Esophagus (tissue), 2 donors: ENCODE results near the gene SH3BP1. TPM values are rescaled to one million over a fixed set of nuclear protein-coding genes. Genes with fewer than 3 reads are reported as not detected.
"Not testable (repeated sequence)": the region's sequence is repeated elsewhere in the genome, so short reads cannot be mapped to it uniquely, and the experiment has no call there.

Source experiments
- H3K27ac ChIP-seq, 2 donors: one replicate each; pipeline ENCODE4 v1.5.1; 2013; ENCODE audit warnings: low read depth in 2 of 2, mild to moderate bottlenecking in 2 of 2, inconsistent platforms in 1 of 2, low read length in 1 of 2, moderate library complexity in 1 of 2
- H3K27me3 ChIP-seq, 2 donors: one replicate each; pipeline ENCODE4 v1.6.1; 2013; ENCODE audit warnings: low read length in 2 of 2, control low read depth in 1 of 2, mild to moderate bottlenecking in 1 of 2; ENCODE audit not compliant: insufficient read depth in 2 of 2, control insufficient read depth in 1 of 2
- H3K36me3 ChIP-seq, 2 donors: one replicate each; pipeline ENCODE4 v1.6.1; 2013; ENCODE audit warnings: low read length in 1 of 2; ENCODE audit not compliant: control insufficient read depth in 2 of 2, insufficient read depth in 2 of 2
- H3K4me1 ChIP-seq, 2 donors: one replicate each; pipeline ENCODE4 v1.6.1; 2013; ENCODE audit warnings: low read length in 1 of 2; ENCODE audit not compliant: control insufficient read depth in 2 of 2, insufficient read depth in 2 of 2
- H3K4me3 ChIP-seq, 2 donors: one replicate each; pipeline ENCODE4 v1.5.1; 2013; ENCODE audit warnings: low read length in 2 of 2, mild to moderate bottlenecking in 2 of 2, low read depth in 1 of 2, moderate library complexity in 1 of 2
- H3K9me3 ChIP-seq, 2 donors: one replicate each; pipeline ENCODE4 v1.6.1; 2013; ENCODE audit warnings: mild to moderate bottlenecking in 2 of 2, low read depth in 1 of 2, low read length in 1 of 2, moderate library complexity in 1 of 2; ENCODE audit not compliant: control insufficient read depth in 2 of 2, insufficient read depth in 1 of 2
- WGBS, 2 donors: extraction: QIAGEN DNeasy Blood & Tissue Kit; methylation state at CpG; one replicate each; pipeline ENCODE4 v1.1.7; 2013; 5-methylcytosine and 5-hydroxymethylcytosine counted together
- polyA plus RNA-seq, 2 donors: library from polyadenylated mRNA; stranded (reverse); fragments of 200-250 nt; gene quantifications; one replicate each; pipeline ENCODE4 v1.2.3, GENCODE V29; 2013
- donor health status: healthy with polysubstance abuse.
- donor health status: Bipolar disorder and iron deficiency.

SH3BP1 gene, protein sequence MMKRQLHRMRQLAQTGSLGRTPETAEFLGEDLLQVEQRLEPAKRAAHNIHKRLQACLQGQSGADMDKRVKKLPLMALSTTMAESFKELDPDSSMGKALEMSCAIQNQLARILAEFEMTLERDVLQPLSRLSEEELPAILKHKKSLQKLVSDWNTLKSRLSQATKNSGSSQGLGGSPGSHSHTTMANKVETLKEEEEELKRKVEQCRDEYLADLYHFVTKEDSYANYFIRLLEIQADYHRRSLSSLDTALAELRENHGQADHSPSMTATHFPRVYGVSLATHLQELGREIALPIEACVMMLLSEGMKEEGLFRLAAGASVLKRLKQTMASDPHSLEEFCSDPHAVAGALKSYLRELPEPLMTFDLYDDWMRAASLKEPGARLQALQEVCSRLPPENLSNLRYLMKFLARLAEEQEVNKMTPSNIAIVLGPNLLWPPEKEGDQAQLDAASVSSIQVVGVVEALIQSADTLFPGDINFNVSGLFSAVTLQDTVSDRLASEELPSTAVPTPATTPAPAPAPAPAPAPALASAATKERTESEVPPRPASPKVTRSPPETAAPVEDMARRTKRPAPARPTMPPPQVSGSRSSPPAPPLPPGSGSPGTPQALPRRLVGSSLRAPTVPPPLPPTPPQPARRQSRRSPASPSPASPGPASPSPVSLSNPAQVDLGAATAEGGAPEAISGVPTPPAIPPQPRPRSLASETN
- 10 to 100 TPM; 39.8 to 42.0 TPM for polyA plus RNA-seq

DNA sequence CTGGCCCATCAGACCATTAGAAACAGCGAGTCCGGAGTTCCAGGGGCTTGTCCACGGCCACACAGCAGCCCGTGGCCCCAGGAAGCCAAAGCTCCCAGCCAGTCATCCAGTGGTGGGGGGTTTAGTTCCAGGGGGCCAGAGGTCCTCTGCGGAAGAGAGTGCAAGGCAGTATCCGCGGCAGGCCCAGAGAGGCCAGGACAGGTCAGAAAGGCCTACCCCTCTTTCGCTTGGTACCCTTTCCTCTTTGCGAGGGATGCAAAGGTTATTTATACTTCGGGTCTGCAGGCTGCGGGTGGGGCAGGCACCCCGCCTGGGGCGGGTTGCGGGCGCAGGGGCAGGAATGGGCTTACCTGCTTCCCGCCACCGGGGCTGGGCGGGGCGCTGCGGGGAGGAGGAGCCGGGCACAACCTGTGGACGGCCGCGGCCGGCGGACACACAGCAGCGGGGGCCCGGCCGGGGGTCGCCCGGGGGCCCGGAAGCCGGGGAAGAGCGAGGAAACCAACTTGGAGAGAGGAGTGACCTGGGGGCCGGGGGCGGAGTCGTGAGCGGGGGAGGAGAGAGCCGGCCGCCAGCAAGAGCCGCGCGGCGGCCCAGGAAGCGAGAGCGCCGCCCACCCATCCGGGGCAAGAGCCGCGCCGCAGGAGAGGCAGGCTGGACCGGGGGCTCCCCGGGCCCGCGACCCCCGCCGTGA, at the start of gene SH3BP1:
Gene SH3BP1 (plus strand): TSS at position 600 of the 691 bp plus-strand sequence. CDS start 119 bp downstream, outside the sequence.
- H3K9me3 ChIP-seq: no peaks in the 10 kb centered on the region
- peak within 1 kb of the TSS; percentile 64 to 86 for H3K4me3 ChIP-seq
- WGBS, 2 donors: 4 to 8% methylated on average over 29 to 57 of the region's 57 CpGs
- H3K27me3 ChIP-seq: no peaks in the 10 kb centered on the region
- peaks cover 0 to 9% of the 10 kb centered on the region in 2 donors for H3K36me3 ChIP-seq
- peaks cover 0 to 33% of the 10 kb centered on the region in 2 donors for H3K4me1 ChIP-seq
- H3K27ac ChIP-seq: peak within 1 kb of the TSS; percentile 85 to 94

DNA sequence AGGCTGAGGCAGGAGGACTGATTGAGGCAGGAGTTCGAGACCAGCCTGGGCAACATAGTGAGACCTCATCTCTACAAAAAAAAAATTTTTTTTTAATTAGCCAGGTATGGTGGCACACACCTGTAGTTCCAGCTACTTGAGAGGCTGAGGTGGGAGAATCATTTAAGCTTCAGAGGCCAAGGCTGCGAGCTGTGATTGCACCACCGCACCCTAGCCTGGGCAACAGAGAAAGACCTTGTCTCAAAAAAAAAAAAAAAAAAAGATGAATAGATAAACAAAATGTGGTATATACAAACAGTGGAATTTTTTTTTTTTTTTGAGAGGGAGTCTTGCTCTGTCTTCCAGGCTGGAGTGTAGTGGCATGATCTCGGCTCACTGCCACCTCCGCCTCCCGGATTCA, 48.4 kb upstream of the SH3BP1 start:
- not testable (repeated sequence) for H3K4me3 ChIP-seq, H3K27ac ChIP-seq, H3K9me3 ChIP-seq, H3K36me3 ChIP-seq, H3K27me3 ChIP-seq
- peaks cover 0 to 11% of the 10 kb centered on the region in 2 donors for H3K4me1 ChIP-seq
- 82 to 86% methylated on average over 6 of the region's 6 CpGs for WGBS, 2 donors

DNA sequence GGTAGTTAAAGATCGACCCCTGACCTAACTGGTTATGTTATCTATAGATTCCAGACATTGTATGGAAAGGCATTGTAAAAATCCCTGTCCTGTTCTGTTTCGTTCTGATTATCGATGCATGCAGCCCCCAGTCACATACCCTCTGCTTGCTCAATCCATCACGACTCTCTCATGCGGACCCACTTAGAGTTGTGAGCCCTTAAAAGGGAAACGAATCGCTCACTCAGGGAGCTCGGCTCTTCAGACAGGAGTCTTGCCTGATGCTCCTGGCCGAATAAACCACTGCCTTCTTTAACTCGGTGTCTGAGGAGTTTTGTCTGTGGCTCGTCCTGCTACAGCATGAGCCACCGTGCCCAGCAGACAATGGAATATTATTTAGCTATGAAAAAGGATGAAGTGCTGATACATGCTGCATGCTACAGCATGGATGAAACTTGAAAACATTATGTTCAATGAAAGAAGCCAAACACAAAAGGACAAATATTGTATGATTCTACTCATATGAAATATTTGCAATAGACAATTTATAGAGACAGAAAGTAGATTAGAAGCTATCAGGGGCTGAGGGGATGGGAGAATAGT, 47.6 kb upstream of the SH3BP1 start:
- H3K27ac ChIP-seq: no peak overlapping the region
- 85 to 86% methylated on average over 12 of the region's 12 CpGs for WGBS, 2 donors
- H3K4me1 ChIP-seq: peaks cover 0 to 11% of the 10 kb centered on the region in 2 donors
- H3K36me3 ChIP-seq: no peaks in the 10 kb centered on the region
- no peak overlapping the region for H3K4me3 ChIP-seq
- H3K9me3 ChIP-seq: no peaks in the 10 kb centered on the region
- no peaks in the 10 kb centered on the region for H3K27me3 ChIP-seq

DNA sequence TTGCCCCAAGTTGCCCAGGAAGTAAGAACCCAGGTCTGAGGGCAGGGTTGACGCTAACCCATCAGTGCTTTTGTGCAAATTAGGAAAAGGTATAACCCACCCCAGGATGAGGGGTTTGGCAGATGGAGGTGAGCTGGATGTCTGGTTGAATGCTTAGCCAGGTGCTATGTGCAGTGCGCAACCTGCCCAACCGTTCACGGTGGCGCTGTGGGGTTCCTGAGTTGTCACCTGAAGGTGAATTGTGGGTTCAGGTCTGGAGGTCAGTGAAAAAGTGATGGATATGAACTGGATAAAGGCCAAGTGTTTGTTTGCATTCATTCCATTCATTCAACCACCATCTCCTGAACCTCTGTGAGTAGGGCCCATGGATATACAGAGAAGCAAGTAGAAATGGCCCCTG, 45.2 kb upstream of the SH3BP1 start:
- peak overlapping the region in 1 of 2 donors; percentile 5 for H3K27ac ChIP-seq
- H3K4me3 ChIP-seq: no peak overlapping the region
- peaks cover 0 to 11% of the 10 kb centered on the region in 2 donors for H3K4me1 ChIP-seq
- 85 to 86% methylated on average over 5 of the region's 5 CpGs for WGBS, 2 donors
- H3K27me3 ChIP-seq: no peaks in the 10 kb centered on the region
- H3K36me3 ChIP-seq: no peaks in the 10 kb centered on the region
- no peaks in the 10 kb centered on the region for H3K9me3 ChIP-seq

DNA sequence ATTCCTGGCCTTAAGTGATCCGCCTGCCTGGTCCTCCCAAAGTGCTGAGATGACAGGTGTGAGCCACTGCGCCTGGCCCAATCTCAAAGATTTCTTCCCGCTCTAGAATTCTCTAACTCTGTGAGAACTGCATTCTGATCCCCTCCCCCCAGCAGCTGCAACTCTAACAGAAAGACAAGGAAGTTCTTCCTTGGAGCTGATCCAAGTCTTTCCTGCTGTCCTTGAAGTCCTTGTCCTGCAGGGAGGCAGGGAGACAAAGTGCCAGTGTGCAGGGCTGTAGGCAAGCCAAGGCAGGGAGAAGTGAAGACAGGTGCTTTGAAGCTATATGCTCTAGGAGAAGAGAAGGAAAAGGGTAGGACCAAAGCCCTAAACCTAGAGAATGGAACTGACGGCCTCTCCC, 40.3 kb upstream of the SH3BP1 start:
- Histone ChIP-seq H3K27me3 (no peaks in the 10 kb centered on the region), H3K4me1 (peaks cover 0 to 8% of the 10 kb centered on the region in 2 donors), H3K27ac (no peak overlapping the region), H3K9me3 (no peaks in the 10 kb centered on the region), H3K4me3 (no peak overlapping the region), H3K36me3 (no peaks in the 10 kb centered on the region)
- 58 to 69% methylated on average over 4 of the region's 4 CpGs for WGBS, 2 donors

DNA sequence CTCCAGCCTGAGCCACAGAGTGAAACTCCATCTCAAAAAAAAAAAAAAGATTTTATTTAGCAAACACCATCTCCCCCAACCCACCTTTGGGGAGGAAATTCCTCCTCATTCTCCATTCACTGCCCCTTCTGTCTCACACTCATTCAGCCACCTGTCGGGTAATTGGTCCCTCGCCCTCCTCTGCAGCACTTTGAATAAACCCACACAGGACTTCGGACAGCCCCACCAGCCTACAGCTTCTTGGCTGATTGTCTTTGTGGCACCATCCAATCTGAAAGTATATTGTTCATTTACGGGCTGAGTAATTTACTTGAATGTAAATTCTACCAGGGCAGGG, 38.3 kb upstream of the SH3BP1 start:
- Histone ChIP-seq H3K4me1 (no peaks in the 10 kb centered on the region), H3K27ac (no peak overlapping the region), H3K27me3 (no peaks in the 10 kb centered on the region), H3K36me3 (no peaks in the 10 kb centered on the region), H3K9me3 (no peaks in the 10 kb centered on the region), H3K4me3 (no peak overlapping the region)
- 39 to 59% methylated on average over 4 of the region's 4 CpGs for WGBS, 2 donors

DNA sequence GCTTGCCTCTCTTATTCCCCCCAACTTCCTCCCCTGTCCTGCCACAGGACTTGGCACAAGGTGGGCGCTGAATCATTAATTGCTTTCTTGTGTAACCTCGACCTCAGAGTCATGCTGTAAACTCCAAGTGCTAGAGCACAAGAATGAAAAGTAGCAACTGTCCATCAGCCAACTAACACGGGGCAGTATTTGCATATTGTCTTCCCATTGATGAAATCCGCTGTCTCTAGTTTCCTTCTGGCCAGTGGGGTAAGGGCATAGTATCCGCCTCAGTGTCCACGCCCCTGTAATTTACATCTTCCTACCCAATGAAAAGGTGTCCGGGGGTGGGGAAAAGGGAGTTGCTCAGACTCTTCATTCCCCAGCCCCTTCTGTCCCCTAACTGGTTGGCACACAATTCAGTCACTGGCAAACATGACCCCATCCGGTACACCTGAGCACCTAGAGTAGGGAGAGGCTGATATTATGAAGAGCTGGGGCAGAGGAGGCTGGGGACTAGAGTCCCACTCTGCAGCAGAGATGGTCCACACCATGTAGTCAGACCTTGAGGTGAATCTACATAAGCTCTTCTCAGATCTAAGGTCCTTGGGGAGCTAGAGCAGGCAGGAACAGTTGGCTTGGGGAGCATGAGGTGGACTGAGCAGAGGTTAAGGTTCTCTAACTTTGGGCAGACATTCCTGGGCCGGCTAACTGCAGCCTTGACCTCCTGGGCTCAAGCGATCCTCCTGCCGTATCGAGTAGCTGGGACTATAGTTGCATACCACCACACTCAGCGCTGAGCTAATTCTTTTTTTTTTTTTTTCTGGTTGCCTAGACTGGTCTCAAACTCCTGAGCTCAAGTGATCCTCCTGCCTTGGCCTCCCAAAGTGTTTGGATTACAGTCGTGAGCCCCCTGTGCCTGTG, 37.7 kb upstream of the SH3BP1 start:
- H3K9me3 ChIP-seq: no peaks in the 10 kb centered on the region
- WGBS, 2 donors: 37 to 54% methylated on average over 14 of the region's 14 CpGs
- no peak overlapping the region for H3K4me3 ChIP-seq
- H3K27ac ChIP-seq: no peak overlapping the region
- H3K4me1 ChIP-seq: no peaks in the 10 kb centered on the region
- H3K36me3 ChIP-seq: no peaks in the 10 kb centered on the region
- no peaks in the 10 kb centered on the region for H3K27me3 ChIP-seq

DNA sequence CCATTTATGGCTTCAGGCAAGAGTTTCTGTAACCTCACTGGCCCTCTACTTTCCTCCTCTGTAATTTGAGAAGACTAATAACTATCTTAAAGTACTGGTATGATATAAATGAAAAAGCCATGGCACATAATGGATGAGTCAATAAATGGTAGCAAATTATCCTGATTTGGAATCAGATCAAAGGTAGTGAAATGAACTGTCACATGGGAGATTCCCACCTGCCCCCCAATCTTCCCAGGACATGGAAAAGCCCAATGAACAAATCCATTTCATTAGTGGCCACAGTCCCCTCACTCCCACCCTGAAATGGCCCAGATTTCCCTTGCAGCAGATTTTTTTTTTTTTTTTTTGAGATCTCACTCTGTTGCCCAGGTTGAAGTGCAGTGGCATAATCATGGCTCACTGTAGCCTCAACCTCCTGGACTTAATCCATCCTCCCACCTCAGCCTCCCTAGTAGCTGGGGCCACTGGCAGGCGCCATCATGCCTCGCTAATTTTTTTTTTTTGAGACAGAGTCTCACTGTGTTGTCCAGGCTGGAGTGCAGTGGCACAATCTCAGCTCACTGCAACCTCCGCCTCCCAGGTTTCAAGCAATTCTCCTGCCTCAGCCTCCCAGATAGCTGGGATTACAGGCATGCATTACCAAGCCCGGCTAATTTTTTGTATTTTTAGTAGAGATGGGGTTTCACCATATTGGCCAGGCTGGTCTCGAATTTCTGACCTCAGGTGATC, 36.8 kb upstream of the SH3BP1 start:
- H3K9me3 ChIP-seq, H3K27me3 ChIP-seq, H3K27ac ChIP-seq, H3K36me3 ChIP-seq, H3K4me3 ChIP-seq, H3K4me1 ChIP-seq: not testable (repeated sequence)
- WGBS, 2 donors: 87 to 93% methylated on average over 5 of the region's 5 CpGs
